Measurements from ENCODE around the gene ACKR2. TPM values are rescaled to one million over a fixed set of nuclear protein-coding genes. Genes with fewer than 3 reads are reported as not detected.

ACKR2 gene
- polyA plus RNA-seq, 1 donor from 2014 or later = not detected

GRCh38 chr3:42853056-42853455, 43.8 kb downstream of the ACKR2 start:
- Histone ChIP-seq H3K9ac (ENCODE audit: low read length) (no peak overlapping the region), H2AFZ (ENCODE audit: low read depth, low read length) (no peak overlapping the region), H3K36me3 (ENCODE audit: insufficient read depth, low read length) (no peaks in the 10 kb centered on the region), H4K20me1 (ENCODE audit: insufficient read depth) (no peaks in the 10 kb centered on the region), H3K4me2 (ENCODE audit: low read length) (no peak overlapping the region), H3K27ac (ENCODE audit: low read length) (no peak overlapping the region), H3K9me3 (ENCODE audit: low read length) (no peaks in the 10 kb centered on the region), H3F3A (ENCODE audit: insufficient read depth, low read length, poor library complexity, severe bottlenecking) (no peaks in the 10 kb centered on the region), H3K9me2 (ENCODE audit: insufficient read depth, low read length) (no peaks in the 10 kb centered on the region), H3K4me3 (ENCODE audit: low read length) (no peak overlapping the region), H3K27me3 (ENCODE audit: insufficient read depth, low read depth, low read length) (no peaks in the 10 kb centered on the region), H3K79me2 (replicated peaks; ENCODE audit: insufficient read depth, low read length) (no peaks in the 10 kb centered on the region)
- no peak for TF ChIP-seq RAD21 (conservative IDR thresholded peaks at IDR 0.05)
- TF ChIP-seq POLR2AphosphoS5 (IDR thresholded peaks at IDR 0.05) = no peak
- TF ChIP-seq REST (IDR thresholded peaks at IDR 0.05; ENCODE audit: borderline replicate concordance) = no peak
- no peak for TF ChIP-seq TAF1 (IDR thresholded peaks at IDR 0.05; ENCODE audit: low read depth)
- TF ChIP-seq EP300 (conservative IDR thresholded peaks at IDR 0.05; ENCODE audit: poor library complexity, severe bottlenecking) = no peak

DNA sequence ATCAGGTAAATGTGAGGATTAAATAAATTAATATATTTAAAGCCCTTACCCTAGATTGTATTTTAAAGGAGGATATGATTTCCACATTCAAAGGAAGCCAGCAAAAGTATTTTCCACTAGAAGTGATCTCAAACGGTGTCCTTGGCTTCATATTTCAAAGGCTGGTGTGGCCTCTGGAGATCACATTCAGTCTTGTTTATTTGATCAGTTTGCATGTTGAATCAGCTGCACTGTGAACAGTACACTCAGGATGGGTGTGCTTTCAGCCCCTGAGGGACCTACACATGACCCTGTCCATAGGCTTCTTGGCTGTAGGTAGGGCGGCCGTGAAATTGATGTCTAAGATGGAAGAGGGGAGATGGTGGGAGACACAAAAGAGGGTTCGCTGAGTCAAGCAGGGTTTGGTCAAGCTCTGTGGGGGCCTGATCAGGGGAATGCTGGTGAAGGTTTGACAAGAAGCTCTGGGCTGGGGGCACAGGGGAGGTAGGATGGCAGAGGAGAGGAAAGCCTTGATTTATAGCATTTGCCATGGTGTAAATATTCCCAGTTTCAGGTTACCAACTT, 44.6 kb downstream of the ACKR2 start:
- Histone ChIP-seq H3K79me2 (replicated peaks; ENCODE audit: insufficient read depth, low read length) (no peaks in the 10 kb centered on the region), H3K9ac (ENCODE audit: low read length) (no peak overlapping the region), H3K9me2 (ENCODE audit: insufficient read depth, low read length) (no peaks in the 10 kb centered on the region), H3K27ac (ENCODE audit: low read length) (no peak overlapping the region), H3K4me2 (ENCODE audit: low read length) (no peak overlapping the region), H3F3A (ENCODE audit: insufficient read depth, low read length, poor library complexity, severe bottlenecking) (no peaks in the 10 kb centered on the region), H3K9me3 (ENCODE audit: low read length) (no peaks in the 10 kb centered on the region), H3K4me3 (ENCODE audit: low read length) (no peak overlapping the region), H3K36me3 (ENCODE audit: insufficient read depth, low read length) (no peaks in the 10 kb centered on the region), H2AFZ (ENCODE audit: low read depth, low read length) (no peak overlapping the region), H4K20me1 (ENCODE audit: insufficient read depth) (no peaks in the 10 kb centered on the region), H3K27me3 (ENCODE audit: insufficient read depth, low read depth, low read length) (no peaks in the 10 kb centered on the region)
- TF ChIP-seq EP300 (conservative IDR thresholded peaks at IDR 0.05; ENCODE audit: poor library complexity, severe bottlenecking) = no peak
- TF ChIP-seq POLR2AphosphoS5 (IDR thresholded peaks at IDR 0.05) = no peak
- TF ChIP-seq MXI1 (conservative IDR thresholded peaks at IDR 0.05; ENCODE audit: poor library complexity, severe bottlenecking) = no peak
- TF ChIP-seq RAD21 (conservative IDR thresholded peaks at IDR 0.05) = no peak
- TF ChIP-seq, protein P1, sequence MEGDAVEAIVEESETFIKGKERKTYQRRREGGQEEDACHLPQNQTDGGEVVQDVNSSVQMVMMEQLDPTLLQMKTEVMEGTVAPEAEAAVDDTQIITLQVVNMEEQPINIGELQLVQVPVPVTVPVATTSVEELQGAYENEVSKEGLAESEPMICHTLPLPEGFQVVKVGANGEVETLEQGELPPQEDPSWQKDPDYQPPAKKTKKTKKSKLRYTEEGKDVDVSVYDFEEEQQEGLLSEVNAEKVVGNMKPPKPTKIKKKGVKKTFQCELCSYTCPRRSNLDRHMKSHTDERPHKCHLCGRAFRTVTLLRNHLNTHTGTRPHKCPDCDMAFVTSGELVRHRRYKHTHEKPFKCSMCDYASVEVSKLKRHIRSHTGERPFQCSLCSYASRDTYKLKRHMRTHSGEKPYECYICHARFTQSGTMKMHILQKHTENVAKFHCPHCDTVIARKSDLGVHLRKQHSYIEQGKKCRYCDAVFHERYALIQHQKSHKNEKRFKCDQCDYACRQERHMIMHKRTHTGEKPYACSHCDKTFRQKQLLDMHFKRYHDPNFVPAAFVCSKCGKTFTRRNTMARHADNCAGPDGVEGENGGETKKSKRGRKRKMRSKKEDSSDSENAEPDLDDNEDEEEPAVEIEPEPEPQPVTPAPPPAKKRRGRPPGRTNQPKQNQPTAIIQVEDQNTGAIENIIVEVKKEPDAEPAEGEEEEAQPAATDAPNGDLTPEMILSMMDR (IDR thresholded peaks at IDR 0.05; ENCODE audit: poor library complexity, severe bottlenecking) = no peak
- no peak for TF ChIP-seq TAF1 (IDR thresholded peaks at IDR 0.05; ENCODE audit: low read depth)
- TF ChIP-seq SMC3 (conservative IDR thresholded peaks at IDR 0.05; ENCODE audit: poor library complexity) = no peak
- no peak for TF ChIP-seq REST (IDR thresholded peaks at IDR 0.05; ENCODE audit: borderline replicate concordance)
- TF ChIP-seq EZH2 (IDR thresholded peaks at IDR 0.05; ENCODE audit: borderline replicate concordance, insufficient read depth, low read length, poor library complexity, severe bottlenecking) = no peak

Data from neural cell (in vitro differentiated cells).